ENCODE results near the gene DRD1. TPM values are rescaled to one million over a fixed set of nuclear protein-coding genes. Genes with fewer than 3 reads are reported as not detected.
A peak's percentile ranks its signal among the peaks of the same experiment; 100 is the strongest.

Gene DRD1
- total and polyA plus RNA-seq, 4 donors: 1.6 to 4.3 (median 2.3) TPM

DNA sequence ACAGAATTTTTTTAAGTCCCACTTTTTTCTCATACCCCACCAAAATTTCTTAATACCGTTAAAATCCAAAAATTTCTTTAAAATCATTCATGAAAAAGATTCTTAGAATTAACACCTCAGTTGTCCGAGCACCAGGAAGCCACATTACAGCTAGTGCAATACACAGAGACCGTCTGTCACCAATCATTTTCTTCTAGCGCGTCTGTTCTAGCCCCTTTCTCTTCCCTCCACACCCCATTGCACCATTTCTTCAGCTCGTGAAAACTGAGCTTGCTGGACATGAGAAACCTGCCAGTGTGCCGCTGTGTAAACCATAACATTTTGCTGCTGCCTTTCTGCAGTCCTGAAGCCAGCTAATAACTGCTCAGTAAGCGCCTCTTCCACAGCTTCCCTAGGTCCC, 39.4 kb upstream of the DRD1 start:
- H3K36me3 ChIP-seq (ENCODE audit: control insufficient read depth, insufficient read depth, low read length): peaks cover 25% of the 10 kb centered on the region
- no peak for DNase-seq (ENCODE audit: low read depth in 4 of 6, low spot score in 6 of 6)
- H3K27me3 ChIP-seq (ENCODE audit: control insufficient read depth, insufficient read depth, low read length): no peaks in the 10 kb centered on the region
- WGBS (ENCODE audit: insufficient coverage): 96% methylated on average over 8 of the region's 8 CpGs
- no peak overlapping the region for H3K27ac ChIP-seq (ENCODE audit: low read depth, low read length)
- H3K9me3 ChIP-seq (ENCODE audit: control insufficient read depth, insufficient read depth, low read length): no peaks in the 10 kb centered on the region
- H3K4me3 ChIP-seq (ENCODE audit: low read depth, low read length): no peak overlapping the region
- H3K4me1 ChIP-seq (ENCODE audit: control insufficient read depth, insufficient read depth, low read length): peaks cover 13% of the 10 kb centered on the region

DNA sequence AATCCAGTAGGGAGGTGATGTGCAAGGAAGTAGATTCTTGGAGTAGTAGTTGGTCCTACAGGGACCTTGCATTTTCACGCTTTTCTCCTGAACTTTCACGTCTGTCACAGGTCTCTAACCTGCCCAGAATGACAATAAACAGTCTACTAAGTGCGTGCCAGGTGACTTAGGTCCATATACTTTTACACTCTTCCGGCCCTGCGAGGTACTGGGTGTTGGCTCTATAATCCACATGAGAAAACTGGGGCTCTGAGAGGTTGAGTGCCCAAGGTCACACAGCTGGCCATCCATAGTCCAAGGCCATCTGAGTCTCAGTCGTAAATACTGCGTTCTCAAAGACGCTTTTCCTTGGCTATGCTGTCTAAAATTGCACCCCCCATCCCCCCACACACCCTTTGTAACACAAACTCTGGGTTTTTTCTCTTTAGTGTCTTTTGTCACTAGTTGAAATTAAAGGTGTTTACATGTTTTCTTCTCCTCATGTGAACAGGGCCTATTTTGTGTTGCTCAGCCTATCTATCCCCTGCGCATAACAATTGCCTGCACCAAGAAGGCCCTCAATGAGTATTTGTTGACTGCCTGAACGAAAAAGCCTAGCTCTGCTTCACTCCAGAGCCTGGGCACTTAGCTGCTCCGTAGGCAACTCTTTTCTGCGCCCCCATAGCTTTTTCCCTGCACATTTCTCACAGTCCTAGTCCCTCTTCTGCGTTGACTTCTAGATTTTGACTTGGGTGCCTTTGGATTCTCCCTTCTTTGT, 35.3 kb upstream of the DRD1 start:
- H3K27ac ChIP-seq (ENCODE audit: low read depth, low read length): peak overlapping the region; percentile 30
- H3K4me3 ChIP-seq (ENCODE audit: low read depth, low read length): peak overlapping the region; percentile 74
- H3K4me1 ChIP-seq (ENCODE audit: control insufficient read depth, insufficient read depth, low read length): peaks cover 17% of the 10 kb centered on the region
- DNase-seq (ENCODE audit: low read depth in 4 of 6, low spot score in 6 of 6): no peak
- no peaks in the 10 kb centered on the region for H3K27me3 ChIP-seq (ENCODE audit: control insufficient read depth, insufficient read depth, low read length)
- WGBS (ENCODE audit: insufficient coverage): 22% methylated on average over 11 of the region's 13 CpGs
- H3K9me3 ChIP-seq (ENCODE audit: control insufficient read depth, insufficient read depth, low read length): no peaks in the 10 kb centered on the region
- peaks cover 10% of the 10 kb centered on the region for H3K36me3 ChIP-seq (ENCODE audit: control insufficient read depth, insufficient read depth, low read length)

DNA sequence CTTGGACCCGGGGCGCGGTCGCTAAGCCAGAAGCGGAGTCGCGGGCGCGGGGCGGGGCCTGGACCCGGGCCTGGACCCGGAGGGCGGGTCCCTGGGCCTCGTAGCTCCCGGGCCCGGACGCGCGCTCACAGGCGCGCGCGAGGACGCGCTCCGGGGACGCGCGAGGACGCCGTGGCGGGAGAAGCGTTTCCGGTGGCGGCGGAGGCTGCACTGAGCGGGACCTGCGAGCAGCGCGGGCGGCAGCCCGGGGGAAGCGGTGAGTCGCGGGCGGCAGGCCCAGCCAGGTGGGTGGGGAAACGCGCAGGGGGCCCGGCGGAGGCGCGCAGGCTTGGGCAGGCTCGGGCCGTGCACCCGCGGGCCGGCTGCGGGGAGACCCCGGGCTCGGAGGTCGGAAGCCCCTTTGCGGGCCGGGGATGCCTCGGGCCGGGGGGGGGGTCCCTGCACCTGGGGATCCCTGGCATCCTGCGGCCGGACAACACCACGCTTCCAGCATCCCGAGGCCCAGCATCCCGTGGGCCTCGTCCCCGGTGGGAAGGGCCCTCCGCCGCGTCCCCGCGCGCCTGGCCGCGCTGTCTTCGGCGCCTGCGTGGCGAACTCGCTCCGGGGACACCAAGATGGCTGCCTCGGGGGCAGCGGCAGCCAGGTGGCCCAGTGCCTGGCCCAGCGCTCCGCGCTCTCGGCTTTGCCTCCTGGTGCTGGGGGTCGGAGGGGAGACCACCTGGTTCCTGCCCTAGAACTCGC, 34.6 kb upstream of the DRD1 start, which contains the start of gene SFXN1:
SFXN1 (plus strand) TSS at position 177 of the 741 bp plus-strand sequence. CDS start 13,544 bp downstream, outside the sequence.
- DNase-seq (ENCODE audit: low read depth in 4 of 6, low spot score in 6 of 6): peak in 5 of 6 donors; percentile 78 to 95 (median 84)
- under 1% methylated on average over 94 of the region's 94 CpGs for WGBS (ENCODE audit: insufficient coverage)
- Histone ChIP-seq H3K4me1 (ENCODE audit: control insufficient read depth, insufficient read depth, low read length) (peaks cover 17% of the 10 kb centered on the region), H3K9me3 (ENCODE audit: control insufficient read depth, insufficient read depth, low read length) (no peaks in the 10 kb centered on the region), H3K4me3 (ENCODE audit: low read depth, low read length) (peak within 1 kb of the TSS; percentile 74), H3K27me3 (ENCODE audit: control insufficient read depth, insufficient read depth, low read length) (no peaks in the 10 kb centered on the region), H3K27ac (ENCODE audit: low read depth, low read length) (peak within 1 kb of the TSS; percentile 30), H3K36me3 (ENCODE audit: control insufficient read depth, insufficient read depth, low read length) (peaks cover 3% of the 10 kb centered on the region)

DNA sequence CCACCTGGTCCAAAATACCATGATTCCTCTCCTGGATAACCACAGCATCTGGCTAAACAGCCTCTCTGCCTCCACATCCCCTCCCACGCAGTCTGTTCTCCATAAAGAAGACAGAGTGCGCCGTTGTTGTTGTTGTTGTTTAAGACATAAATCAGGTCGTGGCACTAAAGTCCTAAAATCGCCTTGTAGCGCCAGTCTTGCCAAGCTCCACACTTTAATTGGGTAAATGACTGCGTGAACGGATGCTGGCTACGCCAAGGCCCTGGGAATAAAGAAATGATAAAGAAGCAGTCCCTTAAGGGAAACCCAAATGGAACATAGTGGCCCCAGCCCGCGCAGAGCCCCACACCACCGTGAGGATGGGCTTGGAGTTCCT, 34.0 kb upstream of the DRD1 start:
- H3K27ac ChIP-seq (ENCODE audit: low read depth, low read length): no peak overlapping the region
- DNase-seq (ENCODE audit: low read depth in 4 of 6, low spot score in 6 of 6): peak in 1 of 6 donors; percentile 26
- H3K27me3 ChIP-seq (ENCODE audit: control insufficient read depth, insufficient read depth, low read length): no peaks in the 10 kb centered on the region

DNA sequence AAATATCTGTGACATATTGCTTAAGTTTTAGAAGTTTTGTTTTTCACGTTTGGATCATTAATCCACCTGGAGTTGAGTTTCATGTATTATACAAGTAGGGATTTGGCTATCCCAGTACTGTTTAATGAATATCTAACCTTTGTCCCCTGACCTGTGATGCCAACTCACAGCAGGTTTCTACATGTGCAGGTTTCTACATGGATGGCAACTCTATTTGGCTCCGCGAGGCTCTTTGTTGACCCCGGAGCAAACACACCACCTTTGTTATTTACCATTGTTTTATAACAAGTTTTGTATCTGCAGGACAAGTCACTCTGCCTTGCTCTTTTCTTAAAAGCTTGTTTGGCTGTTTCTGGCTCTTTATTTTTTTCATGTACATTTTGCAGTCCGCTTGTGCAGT, 33.5 kb upstream of the DRD1 start:
- Histone ChIP-seq H3K4me1 (ENCODE audit: control insufficient read depth, insufficient read depth, low read length) (peaks cover 17% of the 10 kb centered on the region), H3K4me3 (ENCODE audit: low read depth, low read length) (no peak overlapping the region), H3K36me3 (ENCODE audit: control insufficient read depth, insufficient read depth, low read length) (peaks cover 2% of the 10 kb centered on the region), H3K27me3 (ENCODE audit: control insufficient read depth, insufficient read depth, low read length) (no peaks in the 10 kb centered on the region), H3K27ac (ENCODE audit: low read depth, low read length) (no peak overlapping the region), H3K9me3 (ENCODE audit: control insufficient read depth, insufficient read depth, low read length) (no peaks in the 10 kb centered on the region)
- 100% methylated on average over 1 of the region's 5 CpGs for WGBS (ENCODE audit: insufficient coverage)
- no peak for DNase-seq (ENCODE audit: low read depth in 4 of 6, low spot score in 6 of 6)

More for the DNA sequence above, 34.0 kb upstream of the DRD1 start:
- Histone ChIP-seq H3K4me1 (ENCODE audit: control insufficient read depth, insufficient read depth, low read length) (peaks cover 17% of the 10 kb centered on the region), H3K36me3 (ENCODE audit: control insufficient read depth, insufficient read depth, low read length) (peaks cover 2% of the 10 kb centered on the region), H3K4me3 (ENCODE audit: low read depth, low read length) (peak overlapping the region; percentile 74), H3K9me3 (ENCODE audit: control insufficient read depth, insufficient read depth, low read length) (no peaks in the 10 kb centered on the region)
- 0% methylated on average over 11 of the region's 12 CpGs for WGBS (ENCODE audit: insufficient coverage)

DNA sequence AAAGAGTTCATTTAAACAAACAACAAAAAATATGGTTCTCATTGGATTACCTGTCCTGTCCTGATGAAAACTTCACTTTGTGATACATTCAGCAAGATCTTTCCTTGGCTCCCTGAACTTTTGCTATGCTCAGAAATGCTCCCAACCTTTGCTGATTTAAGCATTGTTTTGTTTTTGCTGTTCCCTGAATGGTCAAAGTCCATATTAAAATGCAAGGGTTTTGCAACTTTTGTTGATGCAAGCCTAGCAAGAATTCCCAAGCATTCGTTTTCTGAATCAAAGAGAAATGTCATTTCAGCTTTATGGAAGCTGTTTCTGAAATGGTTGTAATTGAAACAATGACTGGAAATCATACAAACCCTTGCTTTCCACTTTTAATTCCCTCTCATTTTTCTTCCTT, 31.3 kb upstream of the DRD1 start:
- DNase-seq (ENCODE audit: low read depth in 4 of 6, low spot score in 6 of 6): no peak
- H3K4me1 ChIP-seq (ENCODE audit: control insufficient read depth, insufficient read depth, low read length): peaks cover 19% of the 10 kb centered on the region
- no peak overlapping the region for H3K4me3 ChIP-seq (ENCODE audit: low read depth, low read length)
- no peak overlapping the region for H3K27ac ChIP-seq (ENCODE audit: low read depth, low read length)
- WGBS (ENCODE audit: insufficient coverage): no CpG with 5 or more reads among the region's 1 CpG
- no peaks in the 10 kb centered on the region for H3K9me3 ChIP-seq (ENCODE audit: control insufficient read depth, insufficient read depth, low read length)
- no peaks in the 10 kb centered on the region for H3K36me3 ChIP-seq (ENCODE audit: control insufficient read depth, insufficient read depth, low read length)
- H3K27me3 ChIP-seq (ENCODE audit: control insufficient read depth, insufficient read depth, low read length): no peaks in the 10 kb centered on the region

DNA sequence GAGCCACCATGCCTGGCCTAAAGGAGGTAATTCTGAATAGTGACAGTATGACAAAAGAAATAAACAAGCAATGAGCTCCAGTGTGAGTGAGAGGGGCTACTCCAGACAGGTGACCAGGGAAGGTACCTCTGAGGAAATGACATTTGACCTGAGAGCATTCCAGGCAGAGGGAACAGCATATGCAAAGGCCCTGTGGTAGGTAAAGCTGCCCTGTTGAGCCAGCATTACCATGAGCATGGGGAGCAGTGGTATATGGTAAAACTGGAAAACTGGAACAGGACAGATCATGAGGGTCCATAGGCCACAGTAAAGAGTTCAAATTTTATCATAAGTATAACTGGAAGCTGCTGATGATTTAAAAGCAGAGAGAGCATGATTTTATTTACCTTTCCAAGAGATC, 28.4 kb upstream of the DRD1 start:
- no peak overlapping the region for H3K27ac ChIP-seq (ENCODE audit: low read depth, low read length)
- no peaks in the 10 kb centered on the region for H3K9me3 ChIP-seq (ENCODE audit: control insufficient read depth, insufficient read depth, low read length)
- no peaks in the 10 kb centered on the region for H3K36me3 ChIP-seq (ENCODE audit: control insufficient read depth, insufficient read depth, low read length)
- H3K4me3 ChIP-seq (ENCODE audit: low read depth, low read length): no peak overlapping the region
- H3K4me1 ChIP-seq (ENCODE audit: control insufficient read depth, insufficient read depth, low read length): peaks cover 4% of the 10 kb centered on the region
- DNase-seq (ENCODE audit: low read depth in 4 of 6, low spot score in 6 of 6): no peak
- no peaks in the 10 kb centered on the region for H3K27me3 ChIP-seq (ENCODE audit: control insufficient read depth, insufficient read depth, low read length)

DNA sequence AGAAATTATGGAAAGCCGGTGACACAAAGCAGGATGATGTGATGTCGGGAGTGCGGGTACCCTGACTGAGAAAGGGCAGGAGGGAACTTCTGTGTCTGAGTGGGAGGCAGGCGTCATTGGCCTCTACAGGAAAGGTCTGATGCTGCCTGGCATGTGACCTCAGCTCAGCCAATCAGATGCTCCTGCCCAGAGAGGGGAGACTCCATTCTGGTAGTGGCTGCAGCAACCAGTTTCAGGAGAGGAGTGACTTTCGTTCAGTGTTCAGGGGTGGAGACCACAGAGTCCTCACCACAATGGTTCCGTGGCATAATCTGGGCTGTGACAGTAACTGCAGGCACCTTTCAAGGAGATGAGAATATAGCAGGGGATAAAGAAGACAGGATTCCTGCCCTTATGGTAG, 27.6 kb upstream of the DRD1 start:
- Histone ChIP-seq H3K27me3 (ENCODE audit: control insufficient read depth, insufficient read depth, low read length) (no peaks in the 10 kb centered on the region), H3K9me3 (ENCODE audit: control insufficient read depth, insufficient read depth, low read length) (no peaks in the 10 kb centered on the region), H3K27ac (ENCODE audit: low read depth, low read length) (no peak overlapping the region), H3K4me1 (ENCODE audit: control insufficient read depth, insufficient read depth, low read length) (peaks cover 4% of the 10 kb centered on the region), H3K4me3 (ENCODE audit: low read depth, low read length) (no peak overlapping the region), H3K36me3 (ENCODE audit: control insufficient read depth, insufficient read depth, low read length) (no peaks in the 10 kb centered on the region)
- 89% methylated on average over 6 of the region's 6 CpGs for WGBS (ENCODE audit: insufficient coverage)
- no peak for DNase-seq (ENCODE audit: low read depth in 4 of 6, low spot score in 6 of 6)

DNA sequence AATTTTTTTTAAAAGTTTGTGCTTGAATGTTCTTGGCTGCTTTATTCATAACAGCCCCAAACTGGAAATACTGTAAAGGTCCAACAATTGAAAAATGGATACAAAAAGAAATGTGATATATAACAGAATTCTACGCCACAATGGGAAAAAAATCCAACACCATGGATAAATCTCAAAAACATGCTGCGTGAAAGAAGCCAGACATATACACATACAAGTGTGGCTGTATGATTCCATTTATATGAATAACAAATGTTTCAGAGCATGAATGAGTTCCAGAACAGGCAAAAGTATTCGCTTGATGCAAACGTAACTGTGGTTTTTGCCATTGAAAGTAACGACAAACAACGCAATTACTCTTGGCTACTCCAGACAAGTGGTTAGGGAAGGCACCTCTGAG, 27.2 kb upstream of the DRD1 start:
- 86% methylated on average over 4 of the region's 6 CpGs for WGBS (ENCODE audit: insufficient coverage)
- Histone ChIP-seq H3K4me1 (ENCODE audit: control insufficient read depth, insufficient read depth, low read length) (peaks cover 5% of the 10 kb centered on the region), H3K27ac (ENCODE audit: low read depth, low read length) (no peak overlapping the region), H3K9me3 (ENCODE audit: control insufficient read depth, insufficient read depth, low read length) (no peaks in the 10 kb centered on the region), H3K36me3 (ENCODE audit: control insufficient read depth, insufficient read depth, low read length) (no peaks in the 10 kb centered on the region), H3K27me3 (ENCODE audit: control insufficient read depth, insufficient read depth, low read length) (no peaks in the 10 kb centered on the region), H3K4me3 (ENCODE audit: low read depth, low read length) (no peak overlapping the region)
- peak in 1 of 6 donors; percentile 18 for DNase-seq (ENCODE audit: low read depth in 4 of 6, low spot score in 6 of 6)

DNA sequence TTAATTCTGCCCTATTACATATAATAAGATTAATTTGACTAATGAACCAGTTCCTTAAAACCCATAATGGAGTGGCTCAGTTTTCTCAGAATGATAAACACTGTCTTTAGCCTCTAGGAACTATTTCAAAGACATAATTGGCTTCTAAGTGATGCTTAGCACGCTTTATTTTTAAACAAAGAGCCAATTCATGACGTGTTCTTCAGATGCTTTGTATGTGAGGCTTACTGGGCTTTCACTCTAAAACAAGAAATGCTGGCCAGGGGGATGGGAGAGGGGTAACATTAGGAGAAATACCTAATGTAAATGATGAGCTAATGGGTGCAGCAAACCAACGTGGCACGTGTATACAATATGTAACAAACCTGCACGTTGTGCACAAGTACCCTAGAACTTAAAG, 26.8 kb upstream of the DRD1 start:
- no peak overlapping the region for H3K27ac ChIP-seq (ENCODE audit: low read depth, low read length)
- DNase-seq (ENCODE audit: low read depth in 4 of 6, low spot score in 6 of 6): peak in 3 of 6 donors; percentile 37 to 77 (median 74)
- H3K4me1 ChIP-seq (ENCODE audit: control insufficient read depth, insufficient read depth, low read length): peaks cover 8% of the 10 kb centered on the region
- H3K4me3 ChIP-seq (ENCODE audit: low read depth, low read length): no peak overlapping the region
- H3K36me3 ChIP-seq (ENCODE audit: control insufficient read depth, insufficient read depth, low read length): no peaks in the 10 kb centered on the region
- H3K27me3 ChIP-seq (ENCODE audit: control insufficient read depth, insufficient read depth, low read length): no peaks in the 10 kb centered on the region
- WGBS (ENCODE audit: insufficient coverage): 13% methylated on average over 1 of the region's 5 CpGs
- H3K9me3 ChIP-seq (ENCODE audit: control insufficient read depth, insufficient read depth, low read length): no peaks in the 10 kb centered on the region
